ENCODE results near the gene KDM4B. TPM values are rescaled to one million over a fixed set of nuclear protein-coding genes. Genes with fewer than 3 reads are reported as not detected.

KDM4B gene
- total and polyA plus RNA-seq, 2 of the 8 experiments (the other 6 are each of a cell fraction or from before 2014, with no cell fraction given), result 12.0 to 31.9 TPM

- no peak overlapping the region for H4K91ac ChIP-seq (replicated peaks; ENCODE audit: insufficient read length, low read length)
- no peak overlapping the region for H2BK5ac ChIP-seq (ENCODE audit: low read depth, low read length)
- H3K36me3 ChIP-seq (ENCODE audit: control insufficient read depth in 2 of 4, insufficient read depth in 4 of 4, low read length in 3 of 4), result peaks cover 0 to 8% (median 4%) of the 10 kb centered on the region in 4 experiments; a peak in 3 of 8 replicates
- H3K27me3 ChIP-seq (replicated peaks in 1 of 4; ENCODE audit: control insufficient read depth in 3 of 4, extremely low read depth in 1 of 4, insufficient read depth in 3 of 4, low read length in 3 of 4), result no peaks in the 10 kb centered on the region
- no peak overlapping the region for H3K56ac ChIP-seq (replicated peaks; ENCODE audit: insufficient read length, low read depth, low read length)
- no peak for DNase-seq (ENCODE audit: low read depth in 1 of 2, low spot score in 2 of 2)
- no peak overlapping the region for H4K5ac ChIP-seq (ENCODE audit: insufficient read length, low read depth, low read length)
- no peak overlapping the region for H3K9ac ChIP-seq (replicated peaks in 1 of 4; ENCODE audit: extremely low read depth in 1 of 4, low read depth in 3 of 4, low read length in 3 of 4)
- no peak for FAIRE-seq
- no peak overlapping the region for H3K4me2 ChIP-seq (ENCODE audit: insufficient read depth in 1 of 2, low read depth in 2 of 2, low read length in 2 of 2)
- no peak overlapping the region for H3K27ac ChIP-seq (ENCODE audit: low read depth, low read length)
- no peak overlapping the region for H3K4ac ChIP-seq (replicated peaks; ENCODE audit: insufficient read length, low read depth, low read length)
- no peaks in the 10 kb centered on the region; the same call in 1 of the 2 replicates for H3K79me1 ChIP-seq (ENCODE audit: low read depth, low read length)
- no peak overlapping the region for H2AK5ac ChIP-seq (ENCODE audit: low read depth, low read length)
- POLR2A ChIA-PET (ENCODE audit: partially characterized antibody), result no interaction called here
- no peak overlapping the region for H3K18ac ChIP-seq (ENCODE audit: extremely low read depth, low read length)
- CTCF ChIA-PET (ENCODE audit: partially characterized antibody), result interaction anchor here (1.0 to 2.2 kb wide), 5 partner anchors 8 to 108 kb away, joined by 3 to 9 read pairs (median 6); no protein-coding TSS in a partner anchor
- no peak overlapping the region for H2BK120ac ChIP-seq (replicated peaks; ENCODE audit: low read depth, low read length)
- H3K23me2 ChIP-seq (ENCODE audit: low read depth, low read length), result no peaks in the 10 kb centered on the region
- H2BK15ac ChIP-seq (ENCODE audit: low read length), result no peak overlapping the region
- H3K79me2 ChIP-seq (ENCODE audit: control insufficient read depth in 1 of 2, insufficient read depth in 2 of 2, low read length in 2 of 2), result no peaks in the 10 kb centered on the region
- no peak overlapping the region for H2AFZ ChIP-seq (ENCODE audit: low read length)
- 0 out of 2 replicates have a peak overlapping the region, but pooled peaks have one; percentile 1 for H4K8ac ChIP-seq (ENCODE audit: extremely low read depth, insufficient read depth, low read length)
- H4K20me1 ChIP-seq (replicated peaks in 1 of 2; ENCODE audit: control insufficient read depth in 1 of 2, insufficient read depth in 2 of 2, low read length in 2 of 2), result peaks cover 0 to 2% of the 10 kb centered on the region in 2 experiments
- peaks cover 0 to 9% (median 0%) of the 10 kb centered on the region in 4 experiments; a peak in 3 of 7 replicates for H3K4me1 ChIP-seq (replicated peaks in 1 of 4; ENCODE audit: control insufficient read depth in 3 of 4, insufficient read depth in 4 of 4, low read length in 3 of 4)
- no peak overlapping the region for H3K4me3 ChIP-seq (ENCODE audit: extremely low read depth in 1 of 4, insufficient read depth in 2 of 4, low read depth in 3 of 4, low read length in 4 of 4)
- H3K23ac ChIP-seq (ENCODE audit: insufficient read length), result no peak overlapping the region
- H3K14ac ChIP-seq (ENCODE audit: insufficient read length), result no peak overlapping the region
- 82% methylated on average over 9 of the region's 9 CpGs; no CpG with 5 or more reads in 1 of the 2 experiments for WGBS, 2 experiments (ENCODE audit: extremely low coverage in 1 of 2, insufficient coverage in 1 of 2, insufficient read length in 1 of 2, insufficient replicate concordance in 2 of 2, low coverage in 1 of 2, low lambda C conversion rate in 2 of 2, missing lambda C conversion rate in 1 of 2)
- no peak overlapping the region for H2BK12ac ChIP-seq (ENCODE audit: low read depth, low read length)
- TF ChIP-seq NRF1 (IDR thresholded peaks at IDR 0.05; ENCODE audit: low read depth, low read length) (no peak), JUND (IDR thresholded peaks at IDR 0.05; ENCODE audit: low read length) (no peak), RNF2 (IDR thresholded peaks at IDR 0.05; ENCODE audit: borderline replicate concordance, low read depth, low read length, missing control alignments, poor library complexity, severe bottlenecking) (no peak), KDM1A (IDR thresholded peaks at IDR 0.05; ENCODE audit: borderline replicate concordance, low read length) (no peak), BACH1 (IDR thresholded peaks at IDR 0.05; ENCODE audit: low read length) (no peak), KDM4A (IDR thresholded peaks at IDR 0.05; ENCODE audit: low read depth, low read length, severe bottlenecking) (no peak), RFX5 (IDR thresholded peaks at IDR 0.05; ENCODE audit: borderline replicate concordance, low read depth, low read length) (no peak), MAFK (IDR thresholded peaks at IDR 0.05; ENCODE audit: low read depth, low read length) (no peak), BRCA1 (IDR thresholded peaks at IDR 0.05; ENCODE audit: low read depth, low read length) (no peak), YY1 (IDR thresholded peaks at IDR 0.05; ENCODE audit: low read depth, low read length) (no peak), RBBP5 (IDR thresholded peaks at IDR 0.05; ENCODE audit: borderline replicate concordance, low read depth, low read length) (no peak), SIX5 (IDR thresholded peaks at IDR 0.05; ENCODE audit: low read depth, low read length) (no peak), SIRT6 (IDR thresholded peaks at IDR 0.05; ENCODE audit: low read length) (no peak)
- H2BK20ac ChIP-seq (ENCODE audit: low read length), result no peak overlapping the region
- H3K9me3 ChIP-seq (ENCODE audit: insufficient read depth in 2 of 2, low read depth in 1 of 2, low read length in 1 of 2), result peaks cover 7 to 12% of the 10 kb centered on the region in 2 experiments; a peak in 3 of 4 replicates
These were observed 93.3 kb downstream of the KDM4B start for GRCh38 chr19:5062195-5062594.
